Right lobe of liver (tissue), 6 donors: ENCODE results near the gene SPOCK2. TPM values are rescaled to one million over a fixed set of nuclear protein-coding genes. Genes with fewer than 3 reads are reported as not detected.

Experiments
- ATAC-seq, 4 donors: fragments of 200-7000 bp; cut with Tn5 transposase; one replicate each; pipeline ENCODE4 v1.9.1; 2020; ENCODE audit warnings: mild to moderate bottlenecking in 4 of 4, moderate library complexity in 4 of 4
- DNase-seq, 3 donors: peaks; one replicate each; pipeline ENCODE4 v3.0.0-alpha.2; 2020
- H3K27ac ChIP-seq, 3 donors: fragments of 200-600 bp; one replicate each; pipeline ENCODE4 v1.8.0; 2022
- H3K27me3 ChIP-seq, 2 donors: fragments of 200-600 bp; one replicate each; pipeline ENCODE4 v1.8.0; 2022
- H3K36me3 ChIP-seq, 4 donors: fragments of 200-600 bp; sonication (generic) in 1 of 4; one replicate each; pipeline versions ENCODE4 v1.5.1 to v1.8.0; 2017 to 2022; ENCODE audit warnings: control low read depth in 1 of 4
- H3K4me1 ChIP-seq, 4 donors: fragments of 200-600 bp; sonication (generic) in 1 of 4; one replicate each; pipeline versions ENCODE4 v1.5.1 to v1.8.0; 2017 to 2022; ENCODE audit warnings: control low read depth in 1 of 4
- H3K4me3 ChIP-seq, 3 donors: fragments of 200-600 bp; one replicate each; pipeline ENCODE4 v1.8.0; 2022
- H3K9me3 ChIP-seq, 4 donors: fragments of 200-600 bp; sonication (generic) in 1 of 4; one replicate each; pipeline versions ENCODE4 v1.5.1 to v1.8.0; 2017 to 2022; ENCODE audit warnings: control low read depth in 1 of 4
- CTCF ChIP-seq, 4 donors: fragments of 200-600 bp in 3 of 4; fragments of 450-650 bp in 1 of 4; IDR thresholded peaks; one replicate each; pipeline versions ENCODE4 v1.5.1 to v1.8.0; 2016 to 2022; ENCODE audit warnings: antibody characterized with exemption in 4 of 4, mild to moderate bottlenecking in 2 of 4
- POLR2A ChIP-seq: fragments of 450-650 bp; IDR thresholded peaks from one replicate; pipeline ENCODE4 v1.6.1; 2017; ENCODE audit warnings: antibody characterized with exemption, mild to moderate bottlenecking
- WGBS: methylation state at CpG from one replicate; pipeline ENCODE4 v1.1.6; 2018; ENCODE audit warnings: low coverage, low lambda C conversion rate; ENCODE audit not compliant: insufficient coverage; ENCODE audit errors: missing lambda C conversion rate; 5-methylcytosine and 5-hydroxymethylcytosine counted together
- intact Hi-C, 2 donors: fragments of 100-400 bp; cut with DNase I; formaldehyde crosslinking; loops; one replicate each; pipeline versions ENCODE4 v1.11.2 to v1.14.1; 2022
- total RNA-seq, 6 experiments: library from RNA; depleted of rRNA in 2 of 6; stranded (reverse); fragments of >200 nt in 2 of 6; fragmentation: NEBNext Ultra II Directional in 3 of 6; extraction: Animal tissue kit (Norgen Biotek cat#: 25700) in 3 of 6; gene quantifications; one replicate each; pipeline versions ENCODE4 v1.1.0 to v1.2.4, GENCODE V29; 2016 to 2023
- donor health status: DM: no; HTN: yes; CAD: no.
- donor health status: DM: no; HTN: no; CAD: no.
- donor health status: DM: no; HTN: no; CAD: no.
- donor health status: DM: no; HTN: yes; CAD: no.
- donor health status: DM: no; HTN: yes; CAD: no.

The SPOCK2 gene
- total RNA-seq, 6 experiments from 2014 or later, result 0.72 to 3.0 (median 1.2) TPM

- intact Hi-C loops, result no loop called here
- H3K27me3 ChIP-seq, result no peaks in the 10 kb centered on the region
- no peaks in the 10 kb centered on the region for H3K36me3 ChIP-seq
- no peak overlapping the region for H3K4me3 ChIP-seq
- TF ChIP-seq CTCF (IDR thresholded peaks at IDR 0.05) (no peak), POLR2A (no peak)
- H3K4me1 ChIP-seq, result peaks cover 0 to 6% (median 0%) of the 10 kb centered on the region in 4 donors
- no peaks in the 10 kb centered on the region for H3K9me3 ChIP-seq
- no peak overlapping the region for H3K27ac ChIP-seq
- WGBS, result 76% methylated on average over 5 of the region's 5 CpGs
- ATAC-seq, result no peak
- no peak for DNase-seq
Observed at GRCh38 chr10:72025832-72026231, 62.5 kb downstream of the SPOCK2 start.

DNA sequence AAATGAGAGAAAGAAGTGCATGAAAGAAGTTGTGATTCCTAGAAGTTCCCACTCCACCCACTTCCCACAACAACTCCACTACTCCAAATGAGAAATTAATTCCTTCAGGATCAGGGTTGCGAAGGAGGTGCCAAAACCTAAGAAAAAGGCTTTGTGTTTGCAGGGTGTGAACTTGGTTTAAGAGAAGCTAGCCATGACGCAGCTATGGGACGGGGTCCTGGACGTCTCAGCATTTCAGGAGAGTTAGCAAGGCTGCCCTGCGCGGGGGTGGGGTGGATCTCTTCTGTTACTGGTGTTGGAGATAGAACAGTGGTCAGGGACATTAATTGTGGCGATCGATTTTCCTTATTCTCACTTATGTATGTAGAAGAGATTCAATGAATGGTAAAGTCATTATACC lies 63.0 kb downstream of the SPOCK2 start:
- Histone ChIP-seq H3K4me1 (peaks cover 0 to 6% (median 0%) of the 10 kb centered on the region in 4 donors), H3K27me3 (no peaks in the 10 kb centered on the region), H3K27ac (no peak overlapping the region), H3K4me3 (no peak overlapping the region), H3K9me3 (no peaks in the 10 kb centered on the region), H3K36me3 (no peaks in the 10 kb centered on the region)
- TF ChIP-seq CTCF (IDR thresholded peaks at IDR 0.05), result no peak
- no peak for TF ChIP-seq POLR2A
- 83% methylated on average over 6 of the region's 8 CpGs for WGBS
- intact Hi-C loops, result no loop called here
- ATAC-seq (no peak), DNase-seq (no peak)

GRCh38 chr10:72024596-72024995 lies 63.8 kb downstream of the SPOCK2 start:
- 78% methylated on average over 4 of the region's 4 CpGs for WGBS
- Histone ChIP-seq H3K27me3 (no peaks in the 10 kb centered on the region), H3K9me3 (no peaks in the 10 kb centered on the region), H3K4me1 (peaks cover 0 to 2% (median 0%) of the 10 kb centered on the region in 4 donors), H3K27ac (no peak overlapping the region), H3K4me3 (no peak overlapping the region), H3K36me3 (no peaks in the 10 kb centered on the region)
- ATAC-seq (no peak), DNase-seq (no peak)
- no peak for TF ChIP-seq POLR2A
- TF ChIP-seq CTCF (IDR thresholded peaks at IDR 0.05), result no peak
- intact Hi-C loops, result no loop called here

DNA sequence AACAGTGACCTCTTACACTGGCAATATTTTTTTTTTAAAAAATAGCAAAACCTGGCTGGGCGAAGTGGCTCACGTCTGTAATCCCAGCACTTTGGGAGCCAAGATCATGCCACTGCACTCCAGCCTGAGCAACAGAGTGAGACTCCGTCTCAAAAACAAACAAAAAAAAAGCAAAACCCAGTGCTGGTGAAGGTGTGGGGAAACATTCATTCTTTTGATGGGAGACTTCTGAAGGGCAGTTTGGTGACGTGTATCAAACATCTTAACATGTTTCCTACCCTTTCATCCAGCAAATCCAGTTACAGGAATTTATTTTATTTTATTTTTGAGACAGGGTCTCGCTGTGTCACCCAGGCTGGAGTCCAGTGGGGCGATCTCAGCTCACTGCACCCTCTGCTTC lies 66.1 kb downstream of the SPOCK2 start:
- 44% methylated on average over 5 of the region's 6 CpGs for WGBS
- intact Hi-C loops, result no loop called here

More for the DNA sequence above, 66.1 kb downstream of the SPOCK2 start:
- no peaks in the 10 kb centered on the region for H3K36me3 ChIP-seq
- no peak overlapping the region for H3K4me3 ChIP-seq
- no peaks in the 10 kb centered on the region for H3K27me3 ChIP-seq
- no peaks in the 10 kb centered on the region for H3K9me3 ChIP-seq
- no peak for TF ChIP-seq CTCF (IDR thresholded peaks at IDR 0.05)
- DNase-seq (no peak), ATAC-seq (no peak)
- H3K4me1 ChIP-seq, result no peaks in the 10 kb centered on the region
- H3K27ac ChIP-seq, result no peak overlapping the region
